Thoracic aorta (tissue), 2 donors: ENCODE results near the gene SLC26A8. TPM values are rescaled to one million over a fixed set of nuclear protein-coding genes. Genes with fewer than 3 reads are reported as not detected.

Experiments used
- ATAC-seq: fragments of 150-250 bp; one replicate; pipeline ENCODE4 v1.8.0; 2017; ENCODE audit warnings: low read depth; ENCODE audit not compliant: insufficient number of reproducible peaks, low FRiP score
- DNase-seq: peaks from one replicate; pipeline ENCODE4 v3.0.0-alpha.2; 2020; ENCODE audit warnings: low spot score
- H3K27ac ChIP-seq, 2 donors: fragments of 200-600 bp; sonication (generic); 1 replicate in 1 of 2; 2 replicates in 1 of 2; pipeline ENCODE4 v1.5.1; 2016; ENCODE audit warnings: mild to moderate bottlenecking in 2 of 2, moderate library complexity in 2 of 2
- H3K27me3 ChIP-seq: fragments of 200-600 bp; sonication (generic); replicated peaks from 2 replicates; pipeline ENCODE4 v1.6.0; 2016; ENCODE audit warnings: mild to moderate bottlenecking; ENCODE audit not compliant: insufficient read depth
- H3K36me3 ChIP-seq: fragments of 200-600 bp; sonication (generic); one replicate; pipeline ENCODE4 v1.5.1; 2016
- H3K4me1 ChIP-seq, 2 donors: fragments of 200-600 bp; sonication (generic); 1 replicate in 1 of 2; 2 replicates in 1 of 2; pipeline versions ENCODE4 v1.5.1 to v1.6.0; 2016; ENCODE audit warnings: low read depth in 2 of 2, mild to moderate bottlenecking in 1 of 2; ENCODE audit not compliant: control insufficient read depth in 1 of 2
- H3K4me3 ChIP-seq: fragments of 200-600 bp; sonication (generic); 2 replicates; pipeline ENCODE4 v1.5.1; 2016; ENCODE audit warnings: mild to moderate bottlenecking
- H3K9me3 ChIP-seq: fragments of 200-600 bp; sonication (generic); 2 replicates; pipeline ENCODE4 v1.5.1; 2016
- CTCF ChIP-seq: fragments of 200-600 bp; sonication (generic); IDR thresholded peaks from one replicate; pipeline ENCODE4 v1.5.1; 2019; ENCODE audit warnings: antibody characterized with exemption
- total RNA-seq, 2 donors: library from RNA; depleted of rRNA; stranded (reverse); fragments of >200 nt; gene quantifications; one replicate each; pipeline versions ENCODE4 v1.1.0 to v1.2.3, GENCODE V29; 2016

Gene SLC26A8
- total RNA-seq, result under 1 TPM in 1 of 2 donors, not detected in 1; 0.28 TPM

- Histone ChIP-seq H3K27me3 (no peaks in the 10 kb centered on the region), H3K4me3 (no peak within 1 kb of the TSS), H3K36me3 (no peaks in the 10 kb centered on the region), H3K9me3 (no peaks in the 10 kb centered on the region), H3K4me1 (peaks cover 0 to 5% of the 10 kb centered on the region in 2 donors), H3K27ac (no peak within 1 kb of the TSS)
- ATAC-seq (no peak), DNase-seq (no peak)
- no peak for TF ChIP-seq CTCF
These were observed at the start of gene SLC26A8 for GRCh38 chr6:36023996-36024795. Gene SLC26A8, minus strand, starts transcription at chr6:36024641. Its CDS starts 4,934 bp downstream, at chr6:36019707.

GRCh38 chr6:36073587-36073986 lies 49.1 kb upstream of the SLC26A8 start:
- Histone ChIP-seq H3K36me3 (peaks cover 7% of the 10 kb centered on the region), H3K9me3 (no peaks in the 10 kb centered on the region), H3K27me3 (no peaks in the 10 kb centered on the region), H3K4me1 (peaks cover under 1 to 7% of the 10 kb centered on the region in 2 donors), H3K4me3 (no peak overlapping the region), H3K27ac (no peak overlapping the region)
- no peak for DNase-seq
- no peak for ATAC-seq
- no peak for TF ChIP-seq CTCF

- H3K4me1 ChIP-seq, result peaks cover 7 to 10% of the 10 kb centered on the region in 2 donors
- TF ChIP-seq CTCF, result no peak
These were observed 48.2 kb upstream of the SLC26A8 start for GRCh38 chr6:36072681-36073080.

GRCh38 chr6:36071714-36072113 lies 47.3 kb upstream of the SLC26A8 start:
- TF ChIP-seq CTCF, result no peak
- Histone ChIP-seq H3K9me3 (no peaks in the 10 kb centered on the region), H3K36me3 (peaks cover 4% of the 10 kb centered on the region), H3K4me3 (no peak overlapping the region), H3K27me3 (no peaks in the 10 kb centered on the region), H3K4me1 (peaks cover 16 to 20% of the 10 kb centered on the region in 2 donors), H3K27ac (no peak overlapping the region)
- DNase-seq, result no peak
- ATAC-seq, result no peak

More at GRCh38 chr6:36072681-36073080, 48.2 kb upstream of the SLC26A8 start:
- H3K27ac ChIP-seq, result no peak overlapping the region
- ATAC-seq (no peak), DNase-seq (no peak)
- H3K36me3 ChIP-seq, result peaks cover 4% of the 10 kb centered on the region
- H3K4me3 ChIP-seq, result no peak overlapping the region
- H3K27me3 ChIP-seq, result no peaks in the 10 kb centered on the region
- H3K9me3 ChIP-seq, result no peaks in the 10 kb centered on the region

- DNase-seq (no peak), ATAC-seq (no peak)
- no peak for TF ChIP-seq CTCF
- peaks cover 21 to 24% of the 10 kb centered on the region in 2 donors for H3K4me1 ChIP-seq
- H3K36me3 ChIP-seq, result peaks cover 4% of the 10 kb centered on the region
- no peaks in the 10 kb centered on the region for H3K27me3 ChIP-seq
- H3K27ac ChIP-seq, result no peak overlapping the region
- no peaks in the 10 kb centered on the region for H3K9me3 ChIP-seq
- no peak overlapping the region for H3K4me3 ChIP-seq
These were observed 46.8 kb upstream of the SLC26A8 start for GRCh38 chr6:36071281-36071680.
